ENCODE results near the gene PDSS2. TPM values are rescaled to one million over a fixed set of nuclear protein-coding genes. Genes with fewer than 3 reads are reported as not detected.

The PDSS2 gene
- total RNA-seq, 1 donor from 2014 or later = 16.2 TPM

GRCh38 chr6:107402533-107402932, 56.8 kb downstream of the PDSS2 start:
- Histone ChIP-seq H3K27me3 (no peaks in the 10 kb centered on the region), H3K36me3 (no peaks in the 10 kb centered on the region), H3K27ac (no peak overlapping the region), H3K4me3 (no peak overlapping the region), H3K9me3 (peaks cover 13% of the 10 kb centered on the region), H3K4me1 (no peaks in the 10 kb centered on the region)
- DNase-seq (no peak), ATAC-seq (no peak)
- TF ChIP-seq CTCF (IDR thresholded peaks at IDR 0.05) = no peak
- intact Hi-C loops (cut with DNase I) = no loop called here

GRCh38 chr6:107401573-107401972, 57.8 kb downstream of the PDSS2 start:
- intact Hi-C loops (cut with DNase I) = no loop called here
- ATAC-seq = no peak
- Histone ChIP-seq H3K36me3 (no peaks in the 10 kb centered on the region), H3K27ac (no peak overlapping the region), H3K27me3 (no peaks in the 10 kb centered on the region), H3K4me1 (no peaks in the 10 kb centered on the region), H3K9me3 (peaks cover 13% of the 10 kb centered on the region), H3K4me3 (no peak overlapping the region)
- no peak for DNase-seq
- no peak for TF ChIP-seq CTCF (IDR thresholded peaks at IDR 0.05)

GRCh38 chr6:107400616-107401147, 58.7 kb downstream of the PDSS2 start:
- no peak for TF ChIP-seq CTCF (IDR thresholded peaks at IDR 0.05)
- Histone ChIP-seq H3K9me3 (peaks cover 13% of the 10 kb centered on the region), H3K27ac (no peak overlapping the region), H3K4me3 (no peak overlapping the region), H3K27me3 (no peaks in the 10 kb centered on the region), H3K4me1 (no peaks in the 10 kb centered on the region), H3K36me3 (no peaks in the 10 kb centered on the region)
- no peak for DNase-seq
- ATAC-seq = no peak
- intact Hi-C loops (cut with DNase I) = no loop called here

DNA sequence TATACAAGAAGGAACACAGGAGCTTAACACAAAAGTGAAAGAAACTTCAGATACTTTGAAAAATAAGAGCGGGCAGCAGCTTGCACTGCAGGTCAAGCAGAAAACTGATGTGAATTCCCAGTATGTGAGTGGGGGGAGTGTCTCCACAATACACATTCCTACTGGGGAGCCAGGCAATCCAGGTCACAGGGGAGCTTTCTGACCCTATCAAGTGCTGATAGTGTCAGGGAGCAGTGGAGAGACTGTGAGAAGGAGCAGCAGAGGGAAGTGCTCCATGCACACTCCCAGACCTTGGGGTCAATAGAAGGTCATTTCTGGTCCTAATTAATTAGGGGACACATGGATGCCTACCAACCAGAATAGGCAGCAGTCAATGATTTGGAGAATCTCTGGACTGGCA, 59.4 kb downstream of the PDSS2 start:
- no peaks in the 10 kb centered on the region for H3K27me3 ChIP-seq
- no peak overlapping the region for H3K4me3 ChIP-seq
- DNase-seq (no peak), ATAC-seq (no peak)
- TF ChIP-seq CTCF (IDR thresholded peaks at IDR 0.05) = no peak
- intact Hi-C loops (cut with DNase I) = no loop called here
- no peaks in the 10 kb centered on the region for H3K36me3 ChIP-seq
- peaks cover 17% of the 10 kb centered on the region for H3K9me3 ChIP-seq
- no peaks in the 10 kb centered on the region for H3K4me1 ChIP-seq
- H3K27ac ChIP-seq = no peak overlapping the region

DNA sequence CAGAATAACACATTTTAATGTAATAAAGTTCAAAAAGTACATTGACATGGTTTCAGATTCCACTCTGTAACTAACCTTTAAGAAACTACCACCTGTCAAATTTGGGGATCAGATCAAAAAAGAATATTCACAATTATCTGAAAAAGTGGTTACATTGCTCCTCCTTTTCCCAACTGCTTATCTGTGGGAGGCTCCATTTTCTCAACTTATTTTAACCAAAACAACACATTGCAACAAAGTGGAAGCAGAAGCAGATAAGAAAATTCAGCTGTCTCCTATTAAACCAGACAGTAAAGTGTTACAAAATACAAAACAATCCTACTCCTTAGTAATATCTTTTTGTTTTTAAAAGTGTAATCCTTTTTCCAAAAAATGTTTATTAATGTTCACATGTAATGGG, 61.4 kb downstream of the PDSS2 start:
- no peak for ATAC-seq
- H3K4me1 ChIP-seq = no peaks in the 10 kb centered on the region
- H3K9me3 ChIP-seq = peaks cover 28% of the 10 kb centered on the region
- H3K4me3 ChIP-seq = no peak overlapping the region
- no peaks in the 10 kb centered on the region for H3K27me3 ChIP-seq
- intact Hi-C loops (cut with DNase I) = no loop called here
- DNase-seq = no peak
- no peaks in the 10 kb centered on the region for H3K36me3 ChIP-seq
- TF ChIP-seq CTCF (IDR thresholded peaks at IDR 0.05) = no peak
- H3K27ac ChIP-seq = no peak overlapping the region

- Histone ChIP-seq H3K27me3 (no peaks in the 10 kb centered on the region), H3K4me1 (no peaks in the 10 kb centered on the region), H3K9me3 (peaks cover 23% of the 10 kb centered on the region), H3K36me3 (no peaks in the 10 kb centered on the region), H3K27ac (no peak overlapping the region), H3K4me3 (no peak overlapping the region)
- DNase-seq (no peak), ATAC-seq (no peak)
- intact Hi-C loops (cut with DNase I) = no loop called here
- TF ChIP-seq CTCF (IDR thresholded peaks at IDR 0.05) = no peak
Observed at GRCh38 chr6:107396211-107396610, 63.2 kb downstream of the PDSS2 start.
